T-cell (primary cell): ENCODE measurements around the gene CLEC16A. TPM values are rescaled to one million over a fixed set of nuclear protein-coding genes. Genes with fewer than 3 reads are reported as not detected.
"Not testable (repeated sequence)": the region's sequence is repeated elsewhere in the genome, so short reads cannot be mapped to it uniquely, and the experiment has no call there.

ENCODE experiments used
- ATAC-seq, 4 experiments: fragments of 200-7000 bp in 3 of 4; fragments of 150-1000 bp in 1 of 4; cut with Tn5 transposase; replicated peaks in 1 of 4; 1 replicate in 3 of 4; 2 replicates in 1 of 4; pipeline ENCODE4 v1.10.0; 2021; ENCODE audit warnings: moderate library complexity in 3 of 4, mild to moderate bottlenecking in 2 of 4, moderate number of reproducible peaks in 1 of 4
- CTCF ChIA-PET, 2 donors: fragments of 300-600 bp; sonication (Branson Sonifier 250); formaldehyde crosslinking; loops; one replicate each; lab custom pipeline; 2022; ENCODE audit warnings: antibody characterized with exemption in 2 of 2; lab: Charles Lee
- POLR2A ChIA-PET, 2 donors: fragments of 300-600 bp; sonication (Branson Sonifier 250); formaldehyde crosslinking; loops; one replicate each; lab custom pipeline; 2022; ENCODE audit warnings: antibody characterized with exemption in 2 of 2; lab: Charles Lee
- DNase-seq, 35 experiments: peaks; one replicate each; pipeline versions ENCODE4 v3.0.0 to v3.0.0-alpha.2; 2013 to 2023
- H3K27ac ChIP-seq: one replicate; pipeline ENCODE4 v1.5.1; 2013; ENCODE audit warnings: low read length
- H3K27me3 ChIP-seq, 2 experiments: replicated peaks in 1 of 2; 1 replicate in 1 of 2; 2 replicates in 1 of 2; pipeline versions ENCODE4 v1.6.1 to v1.7.0; 2013; ENCODE audit warnings: low read length in 1 of 2, mixed read lengths in 1 of 2; ENCODE audit not compliant: control insufficient read depth in 2 of 2, insufficient read depth in 2 of 2; ENCODE audit errors: extremely low read depth in 1 of 2
- H3K36me3 ChIP-seq, 2 donors: 1 replicate in 1 of 2; 2 replicates in 1 of 2; pipeline versions ENCODE4 v1.6.1 to v1.7.0; 2013; ENCODE audit warnings: low read length in 1 of 2; ENCODE audit not compliant: control insufficient read depth in 2 of 2, insufficient read depth in 1 of 2; ENCODE audit errors: extremely low read depth in 1 of 2
- H3K4me1 ChIP-seq, 2 experiments: 1 replicate in 1 of 2; 2 replicates in 1 of 2; pipeline versions ENCODE4 v1.6.1 to v1.7.0; 2013; ENCODE audit warnings: low read length in 2 of 2, mixed read lengths in 1 of 2; ENCODE audit not compliant: insufficient read depth in 2 of 2, control insufficient read depth in 1 of 2; ENCODE audit errors: extremely low read depth in 1 of 2
- H3K4me3 ChIP-seq, 2 donors: 1 replicate in 1 of 2; 2 replicates in 1 of 2; pipeline versions ENCODE4 v1.5.1 to v1.7.0; 2013; ENCODE audit warnings: mild to moderate bottlenecking in 2 of 2, low read length in 1 of 2, moderate library complexity in 1 of 2; ENCODE audit not compliant: control insufficient read depth in 1 of 2; ENCODE audit errors: extremely low read depth in 1 of 2
- H3K9me3 ChIP-seq: 2 replicates; pipeline ENCODE4 v1.7.0; 2013
- H3K27ac Mint-ChIP-seq, 2 donors: one replicate each; pipeline ENCODE4 v1.8.0; 2020 to 2021; ENCODE audit warnings: mild to moderate bottlenecking in 2 of 2, mixed read lengths in 2 of 2
- H3K27me3 Mint-ChIP-seq, 2 donors: one replicate each; pipeline ENCODE4 v1.8.0; 2021 to 2022; ENCODE audit warnings: mixed read lengths in 2 of 2
- H3K36me3 Mint-ChIP-seq: one replicate; pipeline ENCODE4 v1.8.0; 2021; ENCODE audit warnings: mixed read lengths
- H3K4me1 Mint-ChIP-seq, 3 donors: one replicate each; pipeline ENCODE4 v1.8.0; 2020 to 2022; ENCODE audit warnings: mixed read lengths in 3 of 3, mild to moderate bottlenecking in 1 of 3
- H3K4me3 Mint-ChIP-seq, 3 donors: one replicate each; pipeline ENCODE4 v1.8.0; 2020 to 2022; ENCODE audit warnings: mild to moderate bottlenecking in 3 of 3, mixed read lengths in 3 of 3, moderate library complexity in 3 of 3
- H3K9me3 Mint-ChIP-seq, 3 donors: one replicate each; pipeline ENCODE4 v1.8.0; 2020 to 2022; ENCODE audit warnings: mixed read lengths in 3 of 3
- WGBS: methylation state at CpG from one replicate; pipeline ENCODE4 v1.1.5; 2013; ENCODE audit warnings: missing lambda C conversion rate; ENCODE audit not compliant: insufficient coverage; 5-methylcytosine and 5-hydroxymethylcytosine counted together
- total RNA-seq, 35 experiments: library from RNA in 6 of 35; stranded (reverse) in 6 of 35; fragments of 120-200 nt in 1 of 35; gene quantifications; one replicate each; pipeline versions ENCODE4 v1.2.1 to v1.2.4 and lab custom pipeline; 2013 to 2026

Gene CLEC16A
- total RNA-seq, 5 donors from 2014 or later (not counting 1 experiment from before 2014, with no cell fraction given) = 27.4 to 34.6 (median 28.7) TPM

- H3K9me3 Mint-ChIP-seq = no peaks in the 10 kb centered on the region
- no peaks in the 10 kb centered on the region for H3K27me3 ChIP-seq
- no peak overlapping the region for H3K27ac ChIP-seq
- H3K36me3 ChIP-seq = no peaks in the 10 kb centered on the region
- H3K4me1 ChIP-seq = peaks cover 44 to 82% of the 10 kb centered on the region in 2 experiments
- peak overlapping the region; percentile 86 to 94 (median 91) for H3K4me3 Mint-ChIP-seq
- 37% methylated on average over 3 of the region's 36 CpGs for WGBS
- no peaks in the 10 kb centered on the region for H3K27me3 Mint-ChIP-seq
- no peaks in the 10 kb centered on the region for H3K36me3 Mint-ChIP-seq
- H3K27ac Mint-ChIP-seq = peak overlapping the region; percentile 54 to 74
- ATAC-seq (no peak), DNase-seq (no peak)
- H3K4me1 Mint-ChIP-seq = peaks cover 77 to 82% (median 80%) of the 10 kb centered on the region in 3 donors
- no peaks in the 10 kb centered on the region for H3K9me3 ChIP-seq
- CTCF ChIA-PET = interaction anchor here in 1 of 2 donors (1.0 to 1.5 kb wide), 2 partner anchors 21 to 591 kb away, joined by 3 to 7 read pairs; no protein-coding TSS in a partner anchor
- peak overlapping the region; percentile 41 to 61 for H3K4me3 ChIP-seq
- POLR2A ChIA-PET = interaction anchor here (0.5 to 0.6 kb wide), 2 partner anchors 301 to 351 kb away, joined by 3 read pairs; no protein-coding TSS in a partner anchor
Observed at GRCh38 chr16:10941127-10941933, 3.0 kb upstream of the CLEC16A start.

GRCh38 chr16:10941935-10942351 is 2.4 kb upstream of the CLEC16A start:
- H3K36me3 Mint-ChIP-seq, H3K9me3 ChIP-seq, H3K27me3 Mint-ChIP-seq, H3K27me3 ChIP-seq, H3K36me3 ChIP-seq, H3K27ac Mint-ChIP-seq, H3K9me3 Mint-ChIP-seq, H3K27ac ChIP-seq: not testable (repeated sequence)
- H3K4me3 Mint-ChIP-seq = peak overlapping the region; percentile 86 to 94 (median 91)
- CTCF ChIA-PET = interaction anchor here in 1 of 2 donors (0.5 to 1.3 kb wide), 7 partner anchors 13 to 1125 kb away, joined by 3 to 6 read pairs (median 3); partner anchors contain the start of gene SOCS1
- H3K4me1 ChIP-seq = peaks cover 42 to 78% of the 10 kb centered on the region in 2 experiments
- ATAC-seq (peak in 2 of 4 experiments; percentile 11 to 14), DNase-seq (peak in 1 of 35 experiments; percentile 24)
- H3K4me3 ChIP-seq = peak overlapping the region; percentile 41 to 61
- H3K4me1 Mint-ChIP-seq = peaks cover 77 to 80% (median 78%) of the 10 kb centered on the region in 3 donors
- POLR2A ChIA-PET = interaction anchor here in 1 of 2 donors (1.0 kb wide), 1 partner anchor 314 kb away, joined by 3 read pairs; the partner anchor contains the start of gene SOCS1
- under 1% methylated on average over 48 of the region's 52 CpGs for WGBS

DNA sequence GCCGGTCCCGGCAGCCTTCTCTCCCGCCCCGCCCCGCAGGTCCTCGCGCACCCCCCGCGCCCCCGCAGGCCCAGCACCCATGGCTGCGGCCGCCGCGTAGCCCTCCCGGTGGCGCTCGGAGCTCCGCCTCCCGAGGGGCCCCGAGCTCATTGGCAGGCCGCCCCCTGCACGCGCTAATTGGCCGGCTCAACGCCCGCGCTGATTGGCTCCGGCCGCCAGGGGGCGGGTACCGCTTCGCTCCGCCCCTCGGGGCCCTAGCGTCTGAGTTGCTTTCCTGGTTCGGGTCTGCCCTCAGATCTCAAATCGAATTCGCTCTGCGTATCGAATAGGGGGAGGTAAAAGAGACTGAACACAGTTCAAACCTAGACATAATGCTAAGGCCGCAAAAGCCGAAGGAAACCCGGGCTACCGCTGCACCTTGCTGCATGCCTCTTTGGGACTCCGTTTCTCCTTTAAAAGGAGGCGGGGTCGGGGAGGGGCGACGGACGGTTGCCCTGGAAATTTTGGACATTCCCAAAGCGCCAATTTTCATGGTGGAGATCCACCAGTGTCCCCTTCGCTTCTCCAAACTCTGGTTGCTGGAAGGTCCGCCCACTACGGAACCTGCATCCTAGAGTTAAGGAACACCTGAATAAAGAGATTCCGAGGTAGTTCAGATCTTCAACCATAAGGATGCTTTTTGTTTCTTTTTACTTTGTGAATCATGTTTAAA is 1.9 kb upstream of the CLEC16A start, which contains the start of gene DEXI:
TSS of gene DEXI (minus strand) at position 117 of the 712 bp plus-strand sequence. CDS start 463 bp downstream, outside the sequence.
- Mint-ChIP-seq H3K4me1 (peaks cover 77 to 80% (median 78%) of the 10 kb centered on the region in 3 donors), H3K27me3 (no peaks in the 10 kb centered on the region), H3K27ac (peak within 1 kb of the TSS; percentile 55 to 85), H3K9me3 (no peaks in the 10 kb centered on the region), H3K4me3 (peak within 1 kb of the TSS; percentile 86 to 94 (median 91)), H3K36me3 (no peaks in the 10 kb centered on the region)
- peak; percentile 85 to 96 (median 92) for DNase-seq
- ChIA-PET POLR2A (interaction anchor here (0.6 to 1.0 kb wide), 2 partner anchors 314 to 524 kb away, joined by 3 read pairs; partner anchors contain the start of gene SOCS1 (in 1 of the 2)), CTCF (interaction anchor here in 1 of 2 donors (0.5 to 1.3 kb wide), 7 partner anchors 13 to 1125 kb away, joined by 3 to 6 read pairs (median 3); partner anchors contain the start of gene SOCS1)
- Histone ChIP-seq H3K4me1 (peaks cover 37 to 72% of the 10 kb centered on the region in 2 experiments), H3K4me3 (peak within 1 kb of the TSS; percentile 61 to 64), H3K9me3 (no peaks in the 10 kb centered on the region), H3K36me3 (no peaks in the 10 kb centered on the region), H3K27me3 (no peaks in the 10 kb centered on the region), H3K27ac (peak within 1 kb of the TSS; percentile 57)
- ATAC-seq = peak; percentile 83 to 85 (median 84)
- WGBS = 4% methylated on average over 48 of the region's 55 CpGs

DNA sequence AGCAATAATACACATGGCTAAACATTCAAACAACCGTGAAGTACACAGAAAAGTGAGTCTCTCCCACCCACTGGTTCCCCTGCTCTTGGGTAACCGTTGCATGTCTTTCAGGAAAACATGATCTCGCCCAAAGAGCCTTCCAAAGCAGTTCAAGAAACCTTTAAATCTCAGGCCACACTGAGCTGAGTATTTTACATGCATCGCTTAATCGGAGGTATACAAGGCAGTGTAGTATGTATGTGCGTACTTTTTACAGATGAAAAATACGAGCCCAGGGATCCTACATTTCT is 1.4 kb upstream of the CLEC16A start:
- peaks cover 72 to 77% (median 75%) of the 10 kb centered on the region in 3 donors for H3K4me1 Mint-ChIP-seq
- no peaks in the 10 kb centered on the region for H3K36me3 Mint-ChIP-seq
- POLR2A ChIA-PET = no interaction called here
- no peak for ATAC-seq
- H3K36me3 ChIP-seq = no peaks in the 10 kb centered on the region
- CTCF ChIA-PET = interaction anchor here in 1 of 2 donors (1.3 kb wide), 1 partner anchor 312 kb away, joined by 4 read pairs; the partner anchor contains the start of gene SOCS1
- H3K27ac ChIP-seq = no peak overlapping the region
- peak overlapping the region in 1 of 2 donors; percentile 64 for H3K4me3 ChIP-seq
- H3K27me3 ChIP-seq = no peaks in the 10 kb centered on the region
- WGBS = 93% methylated on average over 2 of the region's 7 CpGs
- H3K27me3 Mint-ChIP-seq = no peaks in the 10 kb centered on the region
- H3K27ac Mint-ChIP-seq = peak overlapping the region; percentile 31 to 85
- DNase-seq = no peak
- H3K9me3 Mint-ChIP-seq = no peaks in the 10 kb centered on the region
- H3K4me3 Mint-ChIP-seq = peak overlapping the region; percentile 86 to 94 (median 91)
- H3K4me1 ChIP-seq = peaks cover 34 to 67% of the 10 kb centered on the region in 2 experiments
- H3K9me3 ChIP-seq = no peaks in the 10 kb centered on the region

GRCh38 chr16:10945065-10945787 is 862 bp downstream of the CLEC16A start:
- Histone ChIP-seq H3K27ac (peak overlapping the region; percentile 20), H3K27me3 (no peaks in the 10 kb centered on the region), H3K4me3 (peak overlapping the region; percentile 80 to 85), H3K9me3 (no peaks in the 10 kb centered on the region), H3K36me3 (peaks cover 0 to under 1% of the 10 kb centered on the region in 2 donors), H3K4me1 (peaks cover 25 to 61% of the 10 kb centered on the region in 2 experiments)
- POLR2A ChIA-PET = interaction anchor here in 1 of 2 donors (0.5 to 0.6 kb wide), 3 partner anchors 764 to 890 kb away, joined by 3 to 4 read pairs (median 3); no protein-coding TSS in a partner anchor
- Mint-ChIP-seq H3K4me1 (peaks cover 66 to 75% (median 73%) of the 10 kb centered on the region in 3 donors), H3K9me3 (no peaks in the 10 kb centered on the region), H3K36me3 (no peaks in the 10 kb centered on the region), H3K27ac (peak overlapping the region; percentile 50 to 86), H3K27me3 (no peaks in the 10 kb centered on the region), H3K4me3 (peak overlapping the region; percentile 86 to 91 (median 87))
- WGBS = 13% methylated on average over 6 of the region's 14 CpGs
- no peak for ATAC-seq
- DNase-seq = no peak
- CTCF ChIA-PET = interaction anchor here in 1 of 2 donors (0.5 to 1.4 kb wide), 5 partner anchors 9 to 1017 kb away, joined by 3 to 8 read pairs (median 4); partner anchors contain the start of gene SOCS1
